SU-DHL-6 (cell line): ENCODE results near the gene DLG2.

Source experiments
- EZH2phosphoT487 ChIP-seq: fragments of 200-600 bp; sonication (generic), shearing (Covaris generic); conservative IDR thresholded peaks from 2 replicates; pipeline ENCODE4 v1.6.1; 2018; ENCODE audit warnings: mild to moderate bottlenecking, antibody characterized with exemption, low read length, moderate library complexity, mixed read lengths
- TF ChIP-seq, protein P1 (sequence below): fragments of 200-600 bp; sonication (generic); IDR thresholded peaks from one replicate; pipeline ENCODE4 v1.5.1; 2017; ENCODE audit warnings: antibody characterized with exemption, mild to moderate bottlenecking, low read length, moderate library complexity; ENCODE audit not compliant: insufficient read depth, poor library complexity, severe bottlenecking

DNA sequence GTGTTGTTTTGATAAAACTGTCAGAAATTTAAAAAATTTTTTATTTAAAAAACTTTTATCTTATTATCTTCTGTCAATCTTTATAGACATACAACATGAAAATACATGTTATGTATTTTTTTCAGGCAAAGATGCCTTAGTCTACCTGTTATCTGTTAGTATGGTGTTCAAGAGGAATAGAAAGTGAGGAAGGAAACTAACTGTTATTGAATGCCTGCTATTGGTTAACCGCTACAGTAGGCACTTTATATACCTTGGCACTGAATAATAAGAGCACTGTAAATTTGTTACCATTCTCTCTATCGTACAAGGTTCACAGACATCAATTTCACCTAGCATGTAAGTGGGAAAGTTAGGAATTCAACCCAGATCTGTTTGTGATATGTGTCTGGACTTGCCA lies 2068.9 kb downstream of the DLG2 start:
- no peak for TF ChIP-seq EZH2phosphoT487
- TF ChIP-seq, protein P1, sequence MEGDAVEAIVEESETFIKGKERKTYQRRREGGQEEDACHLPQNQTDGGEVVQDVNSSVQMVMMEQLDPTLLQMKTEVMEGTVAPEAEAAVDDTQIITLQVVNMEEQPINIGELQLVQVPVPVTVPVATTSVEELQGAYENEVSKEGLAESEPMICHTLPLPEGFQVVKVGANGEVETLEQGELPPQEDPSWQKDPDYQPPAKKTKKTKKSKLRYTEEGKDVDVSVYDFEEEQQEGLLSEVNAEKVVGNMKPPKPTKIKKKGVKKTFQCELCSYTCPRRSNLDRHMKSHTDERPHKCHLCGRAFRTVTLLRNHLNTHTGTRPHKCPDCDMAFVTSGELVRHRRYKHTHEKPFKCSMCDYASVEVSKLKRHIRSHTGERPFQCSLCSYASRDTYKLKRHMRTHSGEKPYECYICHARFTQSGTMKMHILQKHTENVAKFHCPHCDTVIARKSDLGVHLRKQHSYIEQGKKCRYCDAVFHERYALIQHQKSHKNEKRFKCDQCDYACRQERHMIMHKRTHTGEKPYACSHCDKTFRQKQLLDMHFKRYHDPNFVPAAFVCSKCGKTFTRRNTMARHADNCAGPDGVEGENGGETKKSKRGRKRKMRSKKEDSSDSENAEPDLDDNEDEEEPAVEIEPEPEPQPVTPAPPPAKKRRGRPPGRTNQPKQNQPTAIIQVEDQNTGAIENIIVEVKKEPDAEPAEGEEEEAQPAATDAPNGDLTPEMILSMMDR: no peak
